ENCODE data around the gene PHACTR2. TPM values are rescaled to one million over a fixed set of nuclear protein-coding genes. Genes with fewer than 3 reads are reported as not detected.

PHACTR2 gene
- total and polyA plus RNA-seq, 4 donors: 11.0 to 119 (median 43.8) TPM

GRCh38 chr6:143708889-143709288 lies 31.1 kb downstream of the PHACTR2 start:
- WGBS, 2 donors: 92 to 94% methylated on average over 1 of the region's 1 CpG
- DNase-seq (no peak), ATAC-seq (ENCODE audit: insufficient read depth, low FRiP score) (no peak)
- Histone ChIP-seq H3K9ac (ENCODE audit: insufficient read depth in 1 of 2, low read length in 2 of 2) (no peak overlapping the region), H3K36me3 (ENCODE audit: control insufficient read depth in 4 of 4, insufficient read depth in 4 of 4, low read length in 4 of 4) (peaks cover 0 to 5% (median 3%) of the 10 kb centered on the region in 4 donors), H3K9me3 (ENCODE audit: control insufficient read depth in 4 of 4, insufficient read depth in 3 of 4, low read length in 3 of 4) (peaks cover 0 to 1% (median 0%) of the 10 kb centered on the region in 4 donors), H3K27ac (ENCODE audit: low read depth in 1 of 2, low read length in 1 of 2) (no peak overlapping the region), H3K4me1 (ENCODE audit: control insufficient read depth in 5 of 5, insufficient read depth in 5 of 5, low read length in 5 of 5) (peaks cover 0 to 9% (median 4%) of the 10 kb centered on the region in 5 donors), H3K27me3 (ENCODE audit: control insufficient read depth in 3 of 3, insufficient read depth in 3 of 3, low read length in 2 of 3) (no peaks in the 10 kb centered on the region), H3K4me3 (no peak overlapping the region)
- TF ChIP-seq CTCF (IDR thresholded peaks at IDR 0.05; ENCODE audit: control extremely low read depth, extremely low read depth): no peak

GRCh38 chr6:143711714-143712113 lies 33.9 kb downstream of the PHACTR2 start:
- H3K4me1 ChIP-seq (ENCODE audit: control insufficient read depth in 5 of 5, insufficient read depth in 5 of 5, low read length in 5 of 5): peaks cover 0 to 9% (median 4%) of the 10 kb centered on the region in 5 donors
- peaks cover 0 to 8% (median 4%) of the 10 kb centered on the region in 4 donors for H3K36me3 ChIP-seq (ENCODE audit: control insufficient read depth in 4 of 4, insufficient read depth in 4 of 4, low read length in 4 of 4)
- ATAC-seq (ENCODE audit: insufficient read depth, low FRiP score) (no peak), DNase-seq (no peak)
- no peak overlapping the region for H3K27ac ChIP-seq (ENCODE audit: low read depth in 1 of 2, low read length in 1 of 2)
- no peak overlapping the region for H3K9ac ChIP-seq (ENCODE audit: insufficient read depth in 1 of 2, low read length in 2 of 2)
- WGBS, 2 donors: 97 to 99% methylated on average over 3 of the region's 3 CpGs
- H3K27me3 ChIP-seq (ENCODE audit: control insufficient read depth in 3 of 3, insufficient read depth in 3 of 3, low read length in 2 of 3): no peaks in the 10 kb centered on the region
- H3K4me3 ChIP-seq: no peak overlapping the region
- no peak for TF ChIP-seq CTCF (IDR thresholded peaks at IDR 0.05; ENCODE audit: control extremely low read depth, extremely low read depth)
- H3K9me3 ChIP-seq (ENCODE audit: control insufficient read depth in 4 of 4, insufficient read depth in 3 of 4, low read length in 3 of 4): no peaks in the 10 kb centered on the region

- H3K9ac ChIP-seq (ENCODE audit: insufficient read depth in 1 of 2, low read length in 2 of 2): no peak overlapping the region
- no peak for DNase-seq
- peaks cover 6 to 12% (median 9%) of the 10 kb centered on the region in 4 donors for H3K36me3 ChIP-seq (ENCODE audit: control insufficient read depth in 4 of 4, insufficient read depth in 4 of 4, low read length in 4 of 4)
- no peaks in the 10 kb centered on the region for H3K27me3 ChIP-seq (ENCODE audit: control insufficient read depth in 3 of 3, insufficient read depth in 3 of 3, low read length in 2 of 3)
- no peak for ATAC-seq (ENCODE audit: insufficient read depth, low FRiP score)
- H3K4me1 ChIP-seq (ENCODE audit: control insufficient read depth in 5 of 5, insufficient read depth in 5 of 5, low read length in 5 of 5): no peaks in the 10 kb centered on the region
- WGBS, 2 donors: 88 to 95% methylated on average over 1 of the region's 1 CpG
- no peak overlapping the region for H3K4me3 ChIP-seq
- no peak for TF ChIP-seq CTCF (IDR thresholded peaks at IDR 0.05; ENCODE audit: control extremely low read depth, extremely low read depth)
- H3K9me3 ChIP-seq (ENCODE audit: control insufficient read depth in 4 of 4, insufficient read depth in 3 of 4, low read length in 3 of 4): no peaks in the 10 kb centered on the region
- H3K27ac ChIP-seq (ENCODE audit: low read depth in 1 of 2, low read length in 1 of 2): no peak overlapping the region
These were observed 40.7 kb downstream of the PHACTR2 start for GRCh38 chr6:143718472-143718871.

- no peaks in the 10 kb centered on the region for H3K4me1 ChIP-seq (ENCODE audit: control insufficient read depth in 5 of 5, insufficient read depth in 5 of 5, low read length in 5 of 5)
- DNase-seq: no peak
- no peak for TF ChIP-seq CTCF (IDR thresholded peaks at IDR 0.05; ENCODE audit: control extremely low read depth, extremely low read depth)
- no peaks in the 10 kb centered on the region for H3K9me3 ChIP-seq (ENCODE audit: control insufficient read depth in 4 of 4, insufficient read depth in 3 of 4, low read length in 3 of 4)
- ATAC-seq (ENCODE audit: insufficient read depth, low FRiP score): no peak
- H3K9ac ChIP-seq (ENCODE audit: insufficient read depth in 1 of 2, low read length in 2 of 2): no peak overlapping the region
- no peaks in the 10 kb centered on the region for H3K27me3 ChIP-seq (ENCODE audit: control insufficient read depth in 3 of 3, insufficient read depth in 3 of 3, low read length in 2 of 3)
- peaks cover 6 to 17% (median 7%) of the 10 kb centered on the region in 4 donors for H3K36me3 ChIP-seq (ENCODE audit: control insufficient read depth in 4 of 4, insufficient read depth in 4 of 4, low read length in 4 of 4)
- no peak overlapping the region for H3K4me3 ChIP-seq
- no peak overlapping the region for H3K27ac ChIP-seq (ENCODE audit: low read depth in 1 of 2, low read length in 1 of 2)
These were observed 43.9 kb downstream of the PHACTR2 start for GRCh38 chr6:143721642-143722041.
